ENCODE results near the gene DRC1.

DNA sequence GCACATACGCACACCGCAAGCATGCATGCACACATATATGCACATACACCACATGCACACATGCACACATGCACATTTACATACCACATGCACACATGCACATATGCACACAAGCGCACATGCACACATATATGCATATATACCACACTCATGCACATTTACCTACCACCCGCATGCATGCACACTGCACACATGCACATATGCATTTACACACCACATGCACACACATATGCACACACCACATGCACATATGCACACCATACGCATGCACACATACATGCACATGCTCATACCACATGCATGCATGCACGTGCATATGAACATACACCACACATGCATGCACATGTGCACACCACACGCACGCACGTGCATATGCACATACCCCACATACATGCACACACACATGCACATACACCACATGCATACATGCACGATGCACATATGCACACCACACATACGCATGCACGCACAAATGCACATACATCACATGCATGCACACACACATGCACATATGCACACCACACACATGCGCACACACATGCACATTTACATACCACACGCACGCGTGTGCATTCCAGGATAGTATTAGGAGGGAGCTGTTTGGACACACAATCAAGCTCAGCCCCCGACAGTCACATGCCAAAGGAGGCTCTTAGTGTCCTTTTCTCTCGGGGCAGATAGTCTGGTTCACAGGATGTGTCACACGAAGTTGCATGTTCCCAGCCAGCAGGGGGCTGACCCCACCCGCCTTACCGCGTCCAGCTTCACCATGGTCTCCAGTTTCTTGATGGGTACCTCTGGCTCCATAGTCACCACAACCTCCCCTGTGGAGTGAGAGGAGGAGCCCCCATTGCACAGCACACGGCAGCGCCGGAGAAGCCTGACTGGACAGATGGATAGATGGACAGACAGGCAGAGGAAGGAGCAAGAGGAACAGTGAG is 70.3 kb downstream of the DRC1 start:
- TF ChIP-seq, protein P1, sequence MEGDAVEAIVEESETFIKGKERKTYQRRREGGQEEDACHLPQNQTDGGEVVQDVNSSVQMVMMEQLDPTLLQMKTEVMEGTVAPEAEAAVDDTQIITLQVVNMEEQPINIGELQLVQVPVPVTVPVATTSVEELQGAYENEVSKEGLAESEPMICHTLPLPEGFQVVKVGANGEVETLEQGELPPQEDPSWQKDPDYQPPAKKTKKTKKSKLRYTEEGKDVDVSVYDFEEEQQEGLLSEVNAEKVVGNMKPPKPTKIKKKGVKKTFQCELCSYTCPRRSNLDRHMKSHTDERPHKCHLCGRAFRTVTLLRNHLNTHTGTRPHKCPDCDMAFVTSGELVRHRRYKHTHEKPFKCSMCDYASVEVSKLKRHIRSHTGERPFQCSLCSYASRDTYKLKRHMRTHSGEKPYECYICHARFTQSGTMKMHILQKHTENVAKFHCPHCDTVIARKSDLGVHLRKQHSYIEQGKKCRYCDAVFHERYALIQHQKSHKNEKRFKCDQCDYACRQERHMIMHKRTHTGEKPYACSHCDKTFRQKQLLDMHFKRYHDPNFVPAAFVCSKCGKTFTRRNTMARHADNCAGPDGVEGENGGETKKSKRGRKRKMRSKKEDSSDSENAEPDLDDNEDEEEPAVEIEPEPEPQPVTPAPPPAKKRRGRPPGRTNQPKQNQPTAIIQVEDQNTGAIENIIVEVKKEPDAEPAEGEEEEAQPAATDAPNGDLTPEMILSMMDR (IDR thresholded peaks at IDR 0.05; ENCODE audit: insufficient read depth, low read length), result no peak
- TF ChIP-seq, protein P2, sequence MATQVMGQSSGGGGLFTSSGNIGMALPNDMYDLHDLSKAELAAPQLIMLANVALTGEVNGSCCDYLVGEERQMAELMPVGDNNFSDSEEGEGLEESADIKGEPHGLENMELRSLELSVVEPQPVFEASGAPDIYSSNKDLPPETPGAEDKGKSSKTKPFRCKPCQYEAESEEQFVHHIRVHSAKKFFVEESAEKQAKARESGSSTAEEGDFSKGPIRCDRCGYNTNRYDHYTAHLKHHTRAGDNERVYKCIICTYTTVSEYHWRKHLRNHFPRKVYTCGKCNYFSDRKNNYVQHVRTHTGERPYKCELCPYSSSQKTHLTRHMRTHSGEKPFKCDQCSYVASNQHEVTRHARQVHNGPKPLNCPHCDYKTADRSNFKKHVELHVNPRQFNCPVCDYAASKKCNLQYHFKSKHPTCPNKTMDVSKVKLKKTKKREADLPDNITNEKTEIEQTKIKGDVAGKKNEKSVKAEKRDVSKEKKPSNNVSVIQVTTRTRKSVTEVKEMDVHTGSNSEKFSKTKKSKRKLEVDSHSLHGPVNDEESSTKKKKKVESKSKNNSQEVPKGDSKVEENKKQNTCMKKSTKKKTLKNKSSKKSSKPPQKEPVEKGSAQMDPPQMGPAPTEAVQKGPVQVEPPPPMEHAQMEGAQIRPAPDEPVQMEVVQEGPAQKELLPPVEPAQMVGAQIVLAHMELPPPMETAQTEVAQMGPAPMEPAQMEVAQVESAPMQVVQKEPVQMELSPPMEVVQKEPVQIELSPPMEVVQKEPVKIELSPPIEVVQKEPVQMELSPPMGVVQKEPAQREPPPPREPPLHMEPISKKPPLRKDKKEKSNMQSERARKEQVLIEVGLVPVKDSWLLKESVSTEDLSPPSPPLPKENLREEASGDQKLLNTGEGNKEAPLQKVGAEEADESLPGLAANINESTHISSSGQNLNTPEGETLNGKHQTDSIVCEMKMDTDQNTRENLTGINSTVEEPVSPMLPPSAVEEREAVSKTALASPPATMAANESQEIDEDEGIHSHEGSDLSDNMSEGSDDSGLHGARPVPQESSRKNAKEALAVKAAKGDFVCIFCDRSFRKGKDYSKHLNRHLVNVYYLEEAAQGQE (IDR thresholded peaks at IDR 0.05; ENCODE audit: insufficient replicate concordance, low read depth), result no peak
- TF ChIP-seq GABPA (IDR thresholded peaks at IDR 0.05; ENCODE audit: low read depth), result no peak

Measured in HL-60 (cell line).